IMR-90 (cell line): ENCODE measurements around the gene GNL2.

Source experiments
- BHLHE40 ChIP-seq: fragments of 150-350 bp; IDR thresholded peaks from 2 replicates; pipeline ENCODE4 v1.6.1; 2016; ENCODE audit warnings: mild to moderate bottlenecking, low read depth, low read length
- RAD21 ChIP-seq: IDR thresholded peaks from 2 replicates; pipeline ENCODE4 v1.6.1; 2012; ENCODE audit warnings: low read length, improper control_type of control experiment
- TF ChIP-seq, protein P1 (sequence below): conservative IDR thresholded peaks from 2 replicates; pipeline ENCODE4 v1.5.1; 2012; ENCODE audit warnings: mild to moderate bottlenecking, low read depth, low read length, improper control_type of control experiment

- TF ChIP-seq, protein P1, sequence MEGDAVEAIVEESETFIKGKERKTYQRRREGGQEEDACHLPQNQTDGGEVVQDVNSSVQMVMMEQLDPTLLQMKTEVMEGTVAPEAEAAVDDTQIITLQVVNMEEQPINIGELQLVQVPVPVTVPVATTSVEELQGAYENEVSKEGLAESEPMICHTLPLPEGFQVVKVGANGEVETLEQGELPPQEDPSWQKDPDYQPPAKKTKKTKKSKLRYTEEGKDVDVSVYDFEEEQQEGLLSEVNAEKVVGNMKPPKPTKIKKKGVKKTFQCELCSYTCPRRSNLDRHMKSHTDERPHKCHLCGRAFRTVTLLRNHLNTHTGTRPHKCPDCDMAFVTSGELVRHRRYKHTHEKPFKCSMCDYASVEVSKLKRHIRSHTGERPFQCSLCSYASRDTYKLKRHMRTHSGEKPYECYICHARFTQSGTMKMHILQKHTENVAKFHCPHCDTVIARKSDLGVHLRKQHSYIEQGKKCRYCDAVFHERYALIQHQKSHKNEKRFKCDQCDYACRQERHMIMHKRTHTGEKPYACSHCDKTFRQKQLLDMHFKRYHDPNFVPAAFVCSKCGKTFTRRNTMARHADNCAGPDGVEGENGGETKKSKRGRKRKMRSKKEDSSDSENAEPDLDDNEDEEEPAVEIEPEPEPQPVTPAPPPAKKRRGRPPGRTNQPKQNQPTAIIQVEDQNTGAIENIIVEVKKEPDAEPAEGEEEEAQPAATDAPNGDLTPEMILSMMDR = no peak
- no peak for TF ChIP-seq BHLHE40
- no peak for TF ChIP-seq RAD21
These were observed 20.0 kb downstream of the GNL2 start for GRCh38 chr1:37575692-37576091.
